ENCODE results near the gene RNPEP. TPM values are rescaled to one million over a fixed set of nuclear protein-coding genes. Genes with fewer than 3 reads are reported as not detected.

The RNPEP gene
- total and polyA plus RNA-seq, 3 donors from 2014 or later, result 55.4 to 60.4 (median 58.1) TPM

- TF ChIP-seq CTCF (IDR thresholded peaks at IDR 0.05) (no peak), POLR2A (IDR thresholded peaks at IDR 0.05) (no peak)
Observed at GRCh38 chr1:201984446-201984845, 2.0 kb downstream of the RNPEP start.

DNA sequence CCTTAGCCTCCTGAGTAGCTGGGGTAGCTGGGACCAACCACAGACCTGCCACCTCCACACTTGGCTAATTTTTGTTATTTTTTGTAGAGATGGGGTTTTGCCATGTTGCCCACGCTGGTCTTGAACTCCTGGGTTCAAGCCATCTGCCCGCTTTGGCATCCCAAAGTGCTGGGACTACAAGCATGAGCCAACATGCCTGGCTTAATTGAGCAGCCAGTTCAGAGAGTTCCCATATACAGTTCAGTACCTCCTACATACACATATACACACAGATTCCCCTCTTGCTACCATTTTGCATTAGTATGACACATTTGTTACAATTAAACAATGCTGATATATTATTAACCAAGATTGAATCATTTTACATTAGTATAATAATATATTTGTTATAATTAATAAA, 2.9 kb downstream of the RNPEP start:
- Histone ChIP-seq H3K9me3 (no peaks in the 10 kb centered on the region), H3K4me3 (no peak overlapping the region), H3K4me1 (peaks cover 15% of the 10 kb centered on the region), H3K36me3 (ENCODE audit: low read depth, missing control alignments) (no peaks in the 10 kb centered on the region), H3K27ac (no peak overlapping the region), H3K27me3 (no peaks in the 10 kb centered on the region)
- DNase-seq, result no peak
- intact Hi-C loops (cut with DNase I; ENCODE audit: low total_unique reads), result no loop called here
- TF ChIP-seq POLR2A (IDR thresholded peaks at IDR 0.05) (no peak), CTCF (IDR thresholded peaks at IDR 0.05) (no peak)
- 66 to 89% methylated on average over 2 of the region's 2 CpGs for WGBS, 2 donors

More at GRCh38 chr1:201984446-201984845, 2.0 kb downstream of the RNPEP start:
- H3K27me3 ChIP-seq, result no peaks in the 10 kb centered on the region
- H3K27ac ChIP-seq, result no peak overlapping the region
- peaks cover 10% of the 10 kb centered on the region for H3K4me1 ChIP-seq
- no peak overlapping the region for H3K4me3 ChIP-seq
- no peak for DNase-seq
- 67 to 87% methylated on average over 3 of the region's 3 CpGs for WGBS, 2 donors
- no peaks in the 10 kb centered on the region for H3K9me3 ChIP-seq
- H3K36me3 ChIP-seq (ENCODE audit: low read depth, missing control alignments), result no peaks in the 10 kb centered on the region
- intact Hi-C loops (cut with DNase I; ENCODE audit: low total_unique reads), result no loop called here

- TF ChIP-seq CTCF (IDR thresholded peaks at IDR 0.05) (no peak), POLR2A (IDR thresholded peaks at IDR 0.05) (no peak)
- 59 to 73% methylated on average over 6 to 7 of the region's 7 CpGs for WGBS, 2 donors
- Histone ChIP-seq H3K27me3 (no peaks in the 10 kb centered on the region), H3K36me3 (ENCODE audit: low read depth, missing control alignments) (no peaks in the 10 kb centered on the region), H3K4me3 (no peak overlapping the region), H3K9me3 (no peaks in the 10 kb centered on the region), H3K27ac (no peak overlapping the region), H3K4me1 (peaks cover 15% of the 10 kb centered on the region)
- intact Hi-C loops (cut with DNase I; ENCODE audit: low total_unique reads), result no loop called here
- no peak for DNase-seq
Observed at GRCh38 chr1:201988601-201989000, 6.2 kb downstream of the RNPEP start.

- no peaks in the 10 kb centered on the region for H3K36me3 ChIP-seq (ENCODE audit: low read depth, missing control alignments)
- no peak overlapping the region for H3K27ac ChIP-seq
- 84 to 94% methylated on average over 8 to 10 of the region's 10 CpGs for WGBS, 2 donors
- no peak for TF ChIP-seq POLR2A (IDR thresholded peaks at IDR 0.05)
- H3K9me3 ChIP-seq, result no peaks in the 10 kb centered on the region
- intact Hi-C loops (cut with DNase I; ENCODE audit: low total_unique reads), result no loop called here
- no peak overlapping the region for H3K4me3 ChIP-seq
- no peaks in the 10 kb centered on the region for H3K27me3 ChIP-seq
- H3K4me1 ChIP-seq, result peaks cover 14% of the 10 kb centered on the region
- no peak for DNase-seq
Observed at GRCh38 chr1:201989354-201990128, 7.1 kb downstream of the RNPEP start.

- TF ChIP-seq POLR2A (IDR thresholded peaks at IDR 0.05) (no peak), CTCF (IDR thresholded peaks at IDR 0.05) (no peak)
- H3K9me3 ChIP-seq, result no peaks in the 10 kb centered on the region
- H3K4me3 ChIP-seq, result no peak overlapping the region
- 40 to 64% methylated on average over 6 of the region's 6 CpGs for WGBS, 2 donors
- intact Hi-C loops (cut with DNase I; ENCODE audit: low total_unique reads), result no loop called here
- DNase-seq, result peak; percentile 88
- peaks cover 14% of the 10 kb centered on the region for H3K4me1 ChIP-seq
- H3K27ac ChIP-seq, result no peak overlapping the region
- H3K36me3 ChIP-seq (ENCODE audit: low read depth, missing control alignments), result no peaks in the 10 kb centered on the region
- no peaks in the 10 kb centered on the region for H3K27me3 ChIP-seq
Observed at GRCh38 chr1:201990427-201990826, 8.0 kb downstream of the RNPEP start.
